Stimulated activated CD8-positive, alpha-beta memory T cell treated with anti-CD3 and anti-CD28 coated beads, Interleukin-4, amount 100 ng/mL, for 48 hours (primary cell): ENCODE data around the gene CRYGC.
A peak's percentile ranks its signal among the peaks of the same experiment; 100 is the strongest.
"Not testable (repeated sequence)": the region's sequence is repeated elsewhere in the genome, so short reads cannot be mapped to it uniquely, and the experiment has no call there.

ENCODE experiments used
- DNase-seq: peaks from one replicate; pipeline ENCODE4 v3.0.0-alpha.2; 2020

CRYGC gene, protein sequence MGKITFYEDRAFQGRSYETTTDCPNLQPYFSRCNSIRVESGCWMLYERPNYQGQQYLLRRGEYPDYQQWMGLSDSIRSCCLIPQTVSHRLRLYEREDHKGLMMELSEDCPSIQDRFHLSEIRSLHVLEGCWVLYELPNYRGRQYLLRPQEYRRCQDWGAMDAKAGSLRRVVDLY

DNA sequence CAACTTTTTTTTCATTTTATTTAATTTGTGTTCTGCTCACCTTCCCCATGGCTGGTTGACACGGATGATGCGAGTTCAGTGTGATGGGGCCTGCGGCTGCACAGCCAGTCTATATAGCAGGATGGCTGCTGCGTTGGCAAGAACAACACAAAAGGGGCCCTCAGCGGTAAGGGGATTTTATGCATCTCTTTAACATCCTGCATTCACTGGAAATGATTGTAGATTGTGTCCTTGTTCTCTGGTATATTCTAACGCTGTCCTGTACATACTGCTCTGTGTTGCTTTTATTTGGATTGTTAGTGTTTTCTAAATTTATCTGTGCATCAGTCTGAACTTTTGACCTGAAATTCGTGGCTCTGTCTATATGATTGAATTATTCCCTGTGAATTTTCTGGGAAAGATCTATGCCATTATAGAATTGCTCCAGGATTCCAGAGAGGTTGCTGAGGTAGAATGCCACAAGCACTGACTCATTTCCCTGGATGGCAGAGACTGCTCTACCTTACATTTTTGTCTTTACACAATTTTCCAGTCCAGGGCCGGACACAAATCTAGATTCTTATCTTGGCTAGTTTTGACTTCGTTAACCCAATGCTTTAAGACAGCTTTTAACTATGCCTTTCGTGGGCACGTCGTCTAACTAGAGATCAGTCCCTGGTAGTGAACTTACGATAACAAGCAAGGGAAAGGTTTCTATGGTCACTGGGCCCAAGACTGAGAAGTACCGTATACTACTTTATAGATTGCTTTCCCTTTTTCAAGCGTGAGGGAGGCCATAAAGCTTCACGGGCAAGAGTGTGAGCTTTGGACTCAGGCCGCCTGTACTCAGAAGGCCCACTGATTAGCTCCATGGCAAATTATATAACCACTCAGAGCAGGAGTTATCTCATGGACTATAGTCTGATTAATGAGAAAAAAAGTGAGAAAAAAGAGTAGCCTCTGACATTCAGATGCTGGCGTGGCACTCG is at the start of gene CRYGC:
CRYGC (minus strand) TSS at position 85 of the 968 bp plus-strand sequence; CDS start at position 49, 36 bp downstream.
- no peak for DNase-seq

DNA sequence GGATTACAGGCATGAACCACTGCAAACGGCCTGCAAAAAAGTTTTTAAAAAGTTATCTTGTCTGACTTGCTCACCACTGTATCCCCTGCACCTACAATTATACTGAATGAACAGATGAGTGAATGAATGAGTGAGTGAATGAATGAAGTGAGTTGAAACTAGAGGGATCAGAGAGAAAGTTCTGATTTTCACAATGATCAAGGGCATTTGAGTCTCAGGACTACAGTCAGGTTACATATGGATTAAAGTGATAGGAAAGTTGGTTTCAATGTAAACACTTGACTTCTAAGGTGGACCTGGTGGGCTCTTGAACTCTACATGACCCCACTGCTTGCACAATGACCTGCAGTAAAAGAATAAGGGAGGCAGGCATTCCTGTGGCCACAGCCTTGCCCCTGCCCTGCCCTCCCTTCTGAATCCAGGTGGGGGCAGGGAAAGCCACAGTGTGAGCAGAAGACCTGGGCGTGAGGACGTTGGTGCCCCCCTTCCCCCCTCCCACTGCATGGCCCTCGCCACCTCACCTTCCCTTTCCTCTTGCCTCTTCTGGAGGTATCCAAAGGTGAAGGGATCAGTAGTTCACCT is 49.5 kb upstream of the CRYGC start:
- no peak for DNase-seq

DNA sequence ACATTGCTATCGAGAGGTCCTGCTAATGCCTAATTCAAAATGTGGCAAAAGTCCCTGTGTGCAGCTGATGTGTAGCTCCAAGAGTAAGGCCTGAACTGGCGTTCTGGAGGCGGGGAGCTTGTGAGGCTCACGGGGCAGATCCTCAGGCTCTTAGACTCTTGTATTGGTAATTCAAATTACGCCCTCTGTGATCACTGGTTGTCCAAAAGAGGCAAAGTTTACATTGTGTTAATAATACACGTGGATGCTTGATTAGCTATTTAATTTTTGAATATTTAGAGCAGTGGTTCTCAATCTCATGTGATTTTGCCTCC is 46.2 kb upstream of the CRYGC start:
- DNase-seq: no peak

DNA sequence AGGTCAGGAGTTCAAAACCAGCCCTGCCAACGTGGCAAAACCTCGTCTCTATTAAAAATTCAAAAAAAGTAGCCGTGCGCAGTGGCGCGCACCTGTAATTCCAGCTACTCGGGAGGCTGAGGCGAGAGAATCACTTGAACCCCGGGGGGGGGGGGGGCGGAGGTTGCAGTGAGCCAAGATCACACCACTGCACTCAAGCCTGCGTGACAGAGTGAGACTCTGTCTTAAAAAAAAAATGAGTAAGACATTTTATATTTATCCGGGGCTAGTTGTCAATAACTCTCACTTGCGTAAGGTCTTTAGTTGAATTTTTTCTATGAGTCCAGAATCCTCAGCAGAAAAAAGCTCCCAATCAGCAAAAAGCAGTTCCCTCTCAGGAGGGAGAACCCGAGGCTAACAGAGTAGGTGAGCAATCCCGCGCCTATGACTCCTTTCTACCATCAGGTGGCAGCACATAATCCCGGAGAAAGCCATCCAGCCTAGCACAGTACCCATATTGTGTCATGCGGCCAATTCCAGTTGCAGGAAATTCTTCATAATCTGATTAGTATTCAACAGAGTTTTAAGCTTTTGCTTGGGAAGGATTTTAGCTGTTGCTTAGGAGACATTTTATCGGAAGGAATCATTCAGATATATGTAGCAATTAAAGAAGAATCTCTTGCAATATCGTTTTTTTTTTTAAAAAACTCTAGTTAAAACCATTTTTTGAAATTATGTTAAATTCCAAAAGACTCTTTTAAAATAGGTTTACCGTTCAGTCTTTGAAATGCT is 45.6 kb upstream of the CRYGC start:
- peak; percentile 75 for DNase-seq

DNA sequence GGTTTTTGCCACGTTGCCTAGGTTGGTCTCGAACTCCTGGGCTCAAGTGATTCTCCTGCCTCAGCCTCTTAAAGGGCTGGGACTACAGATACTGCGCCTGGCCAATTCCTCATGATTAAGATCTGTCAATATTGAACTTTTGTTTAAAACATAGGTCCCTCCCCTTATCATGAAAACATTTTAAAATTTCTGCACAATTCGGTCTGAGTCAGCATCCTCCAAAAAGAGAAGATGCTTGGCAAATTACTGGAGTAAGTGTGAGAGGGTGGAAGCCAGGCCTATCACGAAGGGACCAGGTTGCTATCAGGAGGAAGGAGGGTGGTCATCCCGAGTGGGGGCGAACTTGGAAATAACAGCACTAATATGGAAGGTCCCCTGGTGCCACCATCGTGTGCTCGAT is 44.5 kb upstream of the CRYGC start:
- no peak for DNase-seq

DNA sequence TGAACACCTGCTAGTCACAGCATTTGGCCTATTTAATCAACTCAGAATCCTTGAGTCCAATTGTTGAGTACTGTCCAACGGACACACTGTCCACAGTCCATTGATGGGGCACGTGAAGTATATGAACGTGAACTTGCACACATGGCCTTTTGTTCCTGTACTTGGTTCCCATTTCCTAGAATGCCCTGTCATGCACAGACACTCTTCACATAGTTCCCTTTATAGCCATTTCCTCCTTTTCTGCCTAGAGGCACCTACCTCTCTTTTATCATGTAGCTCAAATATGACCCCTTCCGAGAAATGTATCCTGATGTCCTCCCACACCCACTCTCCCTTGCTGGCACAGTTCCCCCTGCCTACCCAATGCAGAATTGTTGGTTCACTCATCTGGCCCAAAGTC is 42.5 kb upstream of the CRYGC start:
- DNase-seq: no peak

DNA sequence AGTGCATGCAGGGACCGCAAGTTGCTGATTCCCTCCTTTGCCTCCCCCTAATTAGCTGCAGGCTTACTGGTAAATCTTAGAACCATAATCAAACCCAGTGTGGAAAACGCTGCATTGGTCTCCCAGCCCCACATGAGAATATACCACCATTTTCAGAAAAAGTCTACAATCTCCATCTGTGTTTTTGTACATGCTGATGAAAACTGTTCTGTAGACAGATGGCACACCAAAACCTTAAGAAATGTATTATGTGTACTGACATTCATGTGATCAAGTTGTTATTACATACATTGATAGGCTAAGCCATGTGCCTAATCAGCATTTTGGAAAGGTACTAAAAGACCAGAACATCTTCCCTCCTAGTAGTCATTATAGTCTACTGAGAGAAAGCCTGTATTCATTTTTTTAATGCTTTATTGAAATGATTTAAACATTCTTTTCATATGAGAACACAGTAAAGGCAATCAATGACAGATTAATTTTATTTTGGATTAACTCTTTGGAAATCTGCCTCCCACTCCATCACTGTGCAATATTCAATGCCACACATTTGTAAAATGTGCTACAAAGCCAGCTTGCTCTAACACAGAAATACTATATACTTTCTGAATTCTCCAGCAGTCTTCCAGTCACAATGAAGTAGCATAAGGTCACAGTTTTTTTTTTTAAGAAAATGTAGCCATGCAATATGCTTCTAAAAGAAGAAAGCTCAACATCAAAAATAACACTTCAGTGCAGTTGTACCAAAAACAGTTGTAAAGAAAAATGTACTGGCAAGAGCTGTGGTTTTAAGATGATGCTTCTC is 35.5 kb upstream of the CRYGC start:
- DNase-seq: no peak

DNA sequence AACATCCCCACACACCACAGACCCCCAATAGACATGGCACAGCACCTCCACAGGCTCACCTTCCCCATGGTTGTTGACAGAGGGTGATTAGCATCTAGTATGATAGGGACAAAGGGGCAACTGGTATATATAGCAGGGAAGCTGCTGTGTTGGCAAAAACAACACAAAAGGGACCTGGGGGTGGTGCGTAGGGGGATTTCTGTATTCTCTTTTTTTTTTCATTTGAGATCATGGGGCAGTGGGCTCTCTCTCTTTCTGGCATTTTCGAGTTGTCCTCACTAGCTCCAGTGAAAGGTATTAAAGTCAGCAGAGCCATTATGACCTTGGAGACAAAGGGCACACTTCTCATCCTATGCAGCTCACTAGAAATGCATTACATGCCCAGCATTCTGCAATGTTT is 33.9 kb upstream of the CRYGC start, which contains the start of gene CRYGA:
CRYGA (minus strand) TSS at position 101 of the 400 bp plus-strand sequence; CDS start at position 68, 33 bp downstream.
- DNase-seq: no peak

DNA sequence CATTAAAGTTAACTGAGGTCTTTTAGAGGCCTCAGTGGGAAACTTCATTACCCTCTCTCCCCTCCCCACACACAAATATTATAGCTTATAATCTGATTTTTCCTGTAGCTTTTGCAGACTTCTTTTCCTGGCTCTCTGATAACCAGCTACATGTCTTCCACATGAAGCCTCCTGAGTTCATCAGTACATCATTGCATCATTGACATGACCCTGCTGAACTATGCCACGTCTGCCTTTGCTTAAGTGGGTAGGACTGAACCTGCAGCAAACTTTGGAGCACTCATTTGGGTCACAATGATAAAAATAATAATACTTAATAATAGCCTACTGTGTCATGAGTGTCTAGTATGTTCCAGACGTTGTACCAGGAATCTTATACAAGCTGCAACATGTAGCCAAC is 26.8 kb upstream of the CRYGC start:
- no peak for DNase-seq

DNA sequence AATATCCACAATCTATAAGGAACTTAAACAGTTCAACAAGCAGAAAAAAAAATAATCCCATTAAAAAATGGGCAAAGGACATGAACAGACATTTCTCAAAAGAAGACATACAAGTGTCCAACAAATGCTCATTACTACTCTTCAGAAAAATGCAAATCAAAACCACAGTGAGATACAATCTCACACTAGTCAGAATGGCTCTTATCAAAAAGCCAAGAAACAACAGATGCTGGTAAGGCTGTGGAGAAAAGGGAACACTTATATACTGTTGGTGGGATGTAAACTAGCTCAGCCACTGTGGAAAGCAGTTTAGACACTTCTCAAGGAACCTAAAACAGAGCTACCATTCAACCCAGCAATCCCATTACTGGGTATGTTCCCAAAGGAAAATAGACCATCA is 23.5 kb upstream of the CRYGC start:
- no peak for DNase-seq

DNA sequence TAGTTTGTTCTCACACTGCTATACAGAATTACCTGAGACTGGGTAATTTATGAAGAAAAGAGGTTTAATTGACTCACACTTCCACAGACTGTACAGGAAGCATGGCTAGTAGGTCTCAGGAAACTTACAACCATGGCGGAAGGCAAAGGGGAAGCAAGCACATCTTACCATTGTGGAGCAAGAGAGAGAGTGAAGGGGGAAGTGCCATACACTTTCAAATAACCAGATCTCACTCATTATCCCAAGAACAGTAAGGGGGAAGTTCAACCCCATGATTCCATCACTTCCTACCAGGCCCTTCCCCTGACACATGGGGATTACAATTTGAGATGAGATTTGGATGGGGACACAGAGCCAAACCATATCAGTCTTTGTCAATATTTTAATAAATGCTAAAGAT is 21.3 kb upstream of the CRYGC start:
- DNase-seq: no peak

DNA sequence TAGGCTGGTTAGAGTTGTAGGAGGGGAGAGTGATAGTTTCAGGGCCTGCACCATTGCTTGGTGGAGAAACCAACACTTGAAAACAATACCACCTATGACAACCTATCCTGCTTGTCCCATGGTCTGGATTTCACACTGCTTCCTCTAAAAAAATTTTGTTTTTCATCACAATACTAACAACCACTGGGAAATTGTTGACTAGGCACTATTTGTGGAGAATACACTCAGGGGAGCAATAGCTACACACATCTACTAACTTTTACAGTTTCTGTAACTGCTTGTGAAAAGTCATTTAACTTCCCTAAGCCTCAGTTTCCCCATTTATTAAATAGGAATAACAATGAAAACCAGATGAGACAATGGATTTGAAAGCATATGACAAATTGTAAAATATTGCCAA is 20.5 kb upstream of the CRYGC start:
- no peak for DNase-seq

DNA sequence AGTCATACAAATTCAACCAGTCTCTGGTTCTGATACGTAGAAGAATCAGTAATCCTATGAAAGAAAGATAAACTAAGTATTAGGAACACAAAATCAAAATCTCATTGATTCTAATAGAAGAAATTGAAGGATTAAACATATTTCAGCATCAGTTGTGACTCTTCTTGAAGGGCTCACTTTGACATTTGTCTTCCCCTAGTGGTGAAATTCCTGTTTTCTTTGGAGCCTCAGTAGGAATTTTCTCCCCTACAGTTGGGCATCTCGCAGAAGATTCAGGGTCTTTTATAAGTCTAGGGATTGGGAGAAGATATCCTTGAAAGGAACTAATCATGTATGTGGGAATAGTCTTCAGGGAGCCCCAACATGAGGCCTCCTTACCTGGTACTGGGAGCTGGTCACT is 19.2 kb upstream of the CRYGC start:
- no peak for DNase-seq

DNA sequence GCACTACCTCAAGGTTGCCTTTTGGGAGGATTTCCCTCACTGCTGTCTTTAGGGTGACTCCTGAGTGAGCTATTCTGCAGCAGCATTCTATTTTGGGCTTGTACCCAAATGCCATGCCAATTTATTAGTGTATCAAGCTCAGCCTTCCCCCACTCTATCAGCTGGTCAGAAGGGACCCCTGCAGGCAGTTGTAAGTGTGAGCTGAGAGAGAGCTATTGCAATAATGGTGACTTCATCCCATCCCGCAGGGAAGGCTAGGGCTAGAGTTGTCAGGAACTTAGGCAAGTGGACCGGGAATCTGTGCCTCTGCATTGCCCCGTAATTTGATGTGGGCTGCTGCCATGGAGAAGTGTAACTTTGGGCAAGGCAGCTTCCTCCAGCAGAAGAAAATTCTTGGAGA is 18.1 kb upstream of the CRYGC start:
- DNase-seq: no peak

DNA sequence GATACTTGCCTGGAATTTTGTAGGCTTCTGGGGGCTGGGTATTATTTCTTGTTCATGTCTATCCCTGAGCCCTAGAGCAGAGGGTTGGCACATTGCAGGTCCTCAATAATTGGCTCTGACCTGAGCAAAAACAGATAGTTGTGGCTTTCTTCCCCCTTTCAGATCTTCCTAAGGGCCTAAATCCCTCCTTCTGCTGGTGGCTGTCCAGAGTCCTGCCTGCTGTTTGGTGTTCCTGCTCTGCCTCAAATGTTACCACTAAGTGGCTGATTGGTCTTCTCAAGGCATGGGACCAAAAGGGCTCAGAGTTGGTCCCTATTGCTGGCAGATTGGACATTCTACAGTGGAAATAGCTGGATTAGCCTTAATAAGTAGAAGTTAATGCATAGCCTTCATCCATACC is 17.4 kb upstream of the CRYGC start:
- no peak for DNase-seq

DNA sequence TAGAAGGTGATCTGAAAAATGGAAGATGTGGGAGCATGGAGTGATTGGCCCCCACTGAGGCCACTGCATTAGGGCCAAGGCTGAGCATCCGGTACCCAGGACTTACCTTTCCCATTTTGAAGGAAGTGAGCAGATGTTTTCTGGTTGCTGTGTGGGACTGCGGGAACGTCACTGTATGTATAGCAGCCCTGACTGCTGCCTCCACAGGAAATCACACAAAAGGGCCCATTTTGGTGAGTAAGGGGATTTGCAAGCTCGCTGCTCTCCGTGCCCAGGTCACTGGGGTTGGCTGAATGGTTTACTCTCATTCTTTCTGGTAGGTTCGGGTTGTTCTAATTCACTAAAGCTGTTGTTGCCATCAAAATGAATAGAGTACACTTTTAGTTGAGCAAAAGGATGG is 16.4 kb upstream of the CRYGC start, which contains the start of gene CRYGB:
CRYGB (minus strand) TSS at position 153 of the 400 bp plus-strand sequence; CDS start at position 115, 38 bp downstream.
- no peak for DNase-seq

DNA sequence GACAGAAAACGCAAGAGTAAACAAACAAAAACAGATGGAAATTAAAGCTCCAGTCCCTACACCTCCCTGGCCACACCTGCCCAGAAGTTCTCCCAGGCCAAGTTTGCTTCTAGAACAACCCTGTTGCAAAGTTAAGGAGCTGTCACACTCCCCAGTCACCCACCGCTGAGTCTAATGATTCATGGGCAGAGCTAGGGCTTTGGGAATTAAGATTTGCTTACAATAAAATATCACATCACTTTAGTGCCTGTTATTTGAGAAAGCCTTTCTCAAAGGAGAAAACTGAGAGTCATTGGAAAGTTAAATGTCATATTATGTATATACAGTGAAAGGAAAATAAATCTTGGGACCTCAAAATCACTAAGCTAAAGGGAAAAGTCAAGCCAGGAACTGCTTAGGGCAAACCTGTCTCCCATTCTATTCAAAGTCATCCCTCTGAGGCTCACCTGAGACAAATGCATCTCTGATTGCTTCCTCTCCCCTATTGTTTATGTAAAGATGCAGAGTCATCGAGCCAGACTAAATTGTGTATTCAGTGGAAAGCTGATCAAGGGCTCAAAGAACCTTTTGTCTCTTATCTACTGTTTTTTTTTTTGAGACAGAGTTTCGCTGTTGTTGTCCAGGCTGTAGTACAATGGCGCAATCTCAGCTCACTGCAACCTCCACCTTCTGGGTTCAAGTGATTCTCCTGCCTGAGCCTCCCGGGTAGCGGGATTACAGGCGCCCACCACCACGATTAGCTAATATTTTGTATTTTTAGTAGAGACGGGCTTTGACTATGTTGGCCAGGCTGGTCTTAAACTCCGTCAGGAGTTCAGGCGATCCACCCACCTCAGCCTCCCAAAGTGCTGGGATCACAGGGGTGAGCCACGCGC is 13.5 kb upstream of the CRYGC start:
- DNase-seq: no peak

DNA sequence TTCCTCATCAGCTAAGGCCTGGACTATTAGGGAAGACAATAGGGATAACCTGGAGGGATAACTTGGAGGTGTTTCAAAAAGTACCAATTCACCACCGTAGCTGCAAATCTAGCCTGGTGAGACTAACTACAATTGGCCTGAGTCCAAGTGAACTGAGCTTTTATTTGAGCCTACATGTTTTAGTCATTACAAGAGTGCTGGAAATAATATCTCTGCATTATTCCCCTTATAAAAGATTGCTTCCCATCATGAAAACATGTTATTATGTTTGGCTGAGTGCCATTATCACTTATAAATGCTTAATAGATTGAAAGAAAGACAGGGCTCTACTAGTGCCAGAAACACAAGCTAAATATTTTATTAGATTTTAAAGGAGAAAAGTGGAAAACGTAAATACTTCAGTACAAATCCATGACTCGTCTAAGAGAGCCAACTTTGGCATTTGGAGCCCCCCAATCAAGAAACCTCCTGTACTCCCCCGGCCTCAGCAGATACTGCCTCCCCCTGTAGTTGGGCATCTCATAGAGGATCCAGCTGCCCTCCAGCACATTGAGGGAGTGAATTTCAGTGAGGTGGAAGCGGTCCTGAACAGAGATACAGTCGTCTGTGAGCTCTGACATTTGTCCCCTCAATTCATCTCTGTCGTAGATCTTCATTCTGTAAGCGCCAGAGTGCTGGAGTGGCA is 12.8 kb upstream of the CRYGC start:
- no peak for DNase-seq

DNA sequence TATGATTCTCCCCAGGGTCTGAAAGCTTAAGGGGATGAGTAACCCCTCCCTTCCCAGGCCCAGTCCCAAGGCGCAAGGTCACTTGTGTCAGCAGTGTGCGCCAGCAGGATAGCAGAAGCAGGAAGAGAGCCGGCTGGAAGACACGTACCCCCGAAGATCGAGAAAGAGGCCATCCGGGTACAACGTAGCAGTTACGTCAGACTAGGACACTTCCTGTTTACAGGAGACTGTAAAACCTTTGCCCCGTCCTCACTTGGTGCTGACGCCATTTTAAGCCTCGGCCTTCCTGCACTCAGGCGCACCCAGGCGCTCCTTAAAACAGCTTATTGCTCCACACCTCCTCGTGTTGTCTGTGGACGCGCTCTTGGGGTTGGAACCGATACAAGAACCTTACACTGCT is 9.8 kb upstream of the CRYGC start:
- no peak for DNase-seq

DNA sequence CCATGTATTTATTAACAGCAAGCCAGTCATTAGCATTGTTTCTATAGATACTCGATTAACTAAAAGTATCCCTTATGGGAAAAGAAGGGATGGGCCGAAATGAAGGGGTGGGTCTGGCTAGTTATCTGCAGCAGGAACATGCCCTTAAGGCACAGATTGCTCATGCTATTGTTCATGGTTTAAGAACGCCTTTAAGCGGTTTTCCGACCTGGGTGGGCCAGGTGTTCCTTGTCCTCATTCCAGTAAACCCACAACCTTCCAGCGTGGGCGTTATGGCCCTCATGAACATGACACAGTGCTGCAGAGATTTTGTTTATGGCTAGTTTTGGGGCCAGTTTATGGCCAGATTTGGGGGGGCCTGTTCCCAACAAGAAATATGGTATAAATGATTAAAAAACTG is 8.7 kb upstream of the CRYGC start:
- not testable (repeated sequence) for DNase-seq

DNA sequence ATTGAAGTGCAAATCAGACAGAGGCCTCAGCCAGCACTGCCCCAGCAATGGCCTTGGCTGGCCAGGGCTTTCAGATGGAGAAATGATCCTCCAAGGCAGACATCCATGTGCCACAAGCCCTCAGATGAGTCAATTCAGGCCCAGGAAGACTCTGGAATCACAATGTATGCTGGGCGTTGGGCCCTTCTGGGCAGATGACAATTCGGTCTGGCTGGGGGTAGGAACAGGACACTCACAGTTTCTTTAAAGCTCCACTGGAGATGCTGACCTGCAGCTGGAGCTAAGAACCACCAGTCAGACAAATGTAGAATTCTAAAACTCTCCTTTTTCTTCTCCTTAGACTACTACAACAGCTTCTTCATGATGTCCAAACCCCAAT is 7.1 kb upstream of the CRYGC start:
- DNase-seq: no peak
